HepG2 (cell line): ENCODE measurements around the gene CCSER1. TPM values are rescaled to one million over a fixed set of nuclear protein-coding genes. Genes with fewer than 3 reads are reported as not detected.

Experiments used
- ATAC-seq: fragments of 200-7000 bp; cut with Tn5 transposase; 3 replicates; pipeline ENCODE4 v1.9.1; 2020; ENCODE audit warnings: mild to moderate bottlenecking, moderate library complexity
- BruUV-seq: library from RNA; stranded (reverse); fragments of 400-500 nt; replicated peaks from 2 replicates; lab custom pipeline; 2021; lab: Mats Ljungman, UMichigan
- CTCF ChIA-PET: fragments of 300-600 bp; formaldehyde crosslinking; extraction: SDS; loops from one replicate; lab custom pipeline; 2021; ENCODE audit warnings: low total read pairs, inconsistent platforms, low intra/inter-chr PET ratio; lab: Yijun Ruan, JAX
- POLR2A ChIA-PET: fragments of 350-600 bp; sonication (Branson Sonifier 250); formaldehyde crosslinking; loops from one replicate; lab custom pipeline; 2020; ENCODE audit warnings: antibody characterized with exemption, inconsistent platforms; lab: Yijun Ruan, JAX
- DNase-seq: peaks from one replicate; pipeline ENCODE4 v3.0.0-alpha.2; 2015; ENCODE audit warnings: low spot score
- FAIRE-seq: peaks from 3 replicates; lab custom pipeline; 2011; peaks lifted over from hg19 to GRCh38; lab: Jason Lieb, UNC
- H2AFZ ChIP-seq: one replicate; pipeline ENCODE4 v1.6.1; 2011; ENCODE audit warnings: low read length, inconsistent platforms
- H3K27ac ChIP-seq: fragments of 300-600 bp; 3 replicates; pipeline ENCODE4 v1.8.0; 2011; ENCODE audit warnings: mixed run types, mild to moderate bottlenecking, mixed read lengths, low read length, inconsistent platforms; ENCODE audit not compliant: insufficient read depth; ENCODE audit errors: extremely low read length
- H3K27me3 ChIP-seq, 2 experiments: fragments of 200-600 bp in 1 of 2; 2 replicates in 1 of 2; 3 replicates in 1 of 2; pipeline versions ENCODE4 v1.6.0 to v1.8.0; 2011; ENCODE audit warnings: low read length in 2 of 2, mild to moderate bottlenecking in 2 of 2, moderate library complexity in 2 of 2, inconsistent platforms in 1 of 2; ENCODE audit not compliant: insufficient read depth in 2 of 2, control insufficient read depth in 1 of 2
- H3K36me3 ChIP-seq, 2 experiments: fragments of 200-600 bp in 1 of 2; replicated peaks in 1 of 2; 2 replicates in 1 of 2; 3 replicates in 1 of 2; pipeline versions ENCODE4 v1.5.1 to v1.8.0; 2011; ENCODE audit warnings: low read length in 2 of 2, inconsistent platforms in 1 of 2; ENCODE audit not compliant: insufficient read depth in 2 of 2, control insufficient read depth in 1 of 2
- H3K4me1 ChIP-seq: 2 replicates; pipeline ENCODE4 v1.5.1; 2012; ENCODE audit warnings: low read length, inconsistent platforms; ENCODE audit not compliant: insufficient read depth
- H3K4me2 ChIP-seq: 2 replicates; pipeline ENCODE4 v1.6.0; 2011; ENCODE audit warnings: low read depth, low read length, inconsistent platforms
- H3K4me3 ChIP-seq, 3 experiments: fragments of 200-600 bp in 1 of 3; sonication (generic), shearing (Covaris generic) in 1 of 3; replicated peaks in 1 of 3; 2 replicates each; pipeline ENCODE4 v1.5.1; 2011 to 2016; ENCODE audit warnings: low read length in 3 of 3, inconsistent platforms in 2 of 3, low read depth in 2 of 3, mild to moderate bottlenecking in 2 of 3, control low read depth in 1 of 3, mixed read lengths in 1 of 3; ENCODE audit not compliant: insufficient read depth in 1 of 3
- H3K79me2 ChIP-seq: one replicate; pipeline ENCODE4 v1.6.1; 2011; ENCODE audit warnings: low read length, inconsistent platforms; ENCODE audit not compliant: insufficient read depth
- H3K9ac ChIP-seq: 2 replicates; pipeline ENCODE4 v1.6.0; 2011; ENCODE audit warnings: mild to moderate bottlenecking, low read depth, low read length, inconsistent platforms; ENCODE audit not compliant: insufficient read depth
- H3K9me3 ChIP-seq: 2 replicates; pipeline ENCODE4 v1.5.1; 2012; ENCODE audit warnings: mild to moderate bottlenecking, low read length
- H4K20me1 ChIP-seq: 2 replicates; pipeline ENCODE4 v1.6.0; 2011; ENCODE audit warnings: inconsistent platforms, mild to moderate bottlenecking, low read length, moderate library complexity; ENCODE audit not compliant: insufficient read depth
- ATF5 ChIP-seq: sonication (generic); formaldehyde crosslinking; IDR thresholded peaks from 2 replicates; pipeline ENCODE4 v1.4.0; 2020; ENCODE audit warnings: mild to moderate bottlenecking, low read depth, missing genetic modification reagents
- GLMP ChIP-seq: sonication (generic); formaldehyde crosslinking; IDR thresholded peaks from 2 replicates; pipeline ENCODE4 v1.9.0; 2021; ENCODE audit warnings: missing genetic modification reagents, mild to moderate bottlenecking, borderline replicate concordance
- HMGXB4 ChIP-seq, 2 experiments: sonication (generic) in 1 of 2; formaldehyde crosslinking in 1 of 2; IDR thresholded peaks; 2 replicates each; pipeline versions ENCODE4 v1.4.0 to v1.6.1; 2018 to 2020; ENCODE audit warnings: missing genetic modification reagents in 2 of 2, borderline replicate concordance in 1 of 2, low read depth in 1 of 2, mild to moderate bottlenecking in 1 of 2, missing biosample characterization in 1 of 2
- MYC ChIP-seq: sonication (generic); formaldehyde crosslinking; IDR thresholded peaks from 2 replicates; pipeline ENCODE4 v1.9.0; 2021; ENCODE audit warnings: missing genetic modification reagents, borderline replicate concordance
- NKX3-1 ChIP-seq: sonication (generic); formaldehyde crosslinking; IDR thresholded peaks from 2 replicates; pipeline ENCODE4 v1.5.0; 2020; ENCODE audit warnings: missing genetic modification reagents
- PRDM15 ChIP-seq: sonication (generic); formaldehyde crosslinking; IDR thresholded peaks from 2 replicates; pipeline ENCODE4 v1.4.0; 2020; ENCODE audit warnings: missing genetic modification reagents
- RNF2 ChIP-seq: fragments of 450-650 bp; conservative IDR thresholded peaks from 2 replicates; pipeline ENCODE4 v1.6.1; 2016; ENCODE audit warnings: low read depth
- TFAP4 ChIP-seq: sonication (generic); IDR thresholded peaks from 2 replicates; pipeline ENCODE4 v1.6.1; 2016; ENCODE audit warnings: low read depth, borderline replicate concordance
- ZNF264 ChIP-seq: sonication (generic); formaldehyde crosslinking; IDR thresholded peaks from 2 replicates; pipeline ENCODE4 v1.4.0; 2020; ENCODE audit warnings: missing genetic modification reagents
- ZNF296 ChIP-seq: sonication (generic); formaldehyde crosslinking; conservative IDR thresholded peaks from 2 replicates; pipeline ENCODE4 v1.5.0; 2020; ENCODE audit warnings: mild to moderate bottlenecking, missing genetic modification reagents
- ZNF547 ChIP-seq: sonication (generic); formaldehyde crosslinking; IDR thresholded peaks from 2 replicates; pipeline ENCODE4 v1.5.1; 2020; ENCODE audit warnings: mild to moderate bottlenecking, missing genetic modification reagents
- ZNF775 ChIP-seq: sonication (generic); formaldehyde crosslinking; IDR thresholded peaks from 2 replicates; pipeline ENCODE4 v1.4.0; 2020; ENCODE audit warnings: missing genetic modification reagents, mild to moderate bottlenecking, moderate library complexity, borderline replicate concordance
- ZNF878 ChIP-seq: sonication (generic); formaldehyde crosslinking; IDR thresholded peaks from 2 replicates; pipeline ENCODE4 v1.8.1; 2023; ENCODE audit warnings: mild to moderate bottlenecking, missing genetic modification reagents, moderate library complexity
- WGBS: methylation state at CpG from one replicate; pipeline ENCODE4 v1.1.6; 2017; ENCODE audit warnings: low lambda C conversion rate; 5-methylcytosine and 5-hydroxymethylcytosine counted together
- in situ Hi-C: cut with HindIII; loops from 2 replicates; pipeline ENCODE4 v1.10.0; 2017; ENCODE audit warnings: low pct_unique_long_range_greater_than_20kb; ENCODE audit not compliant: extremely low pct_ligation_motif_present
- intact Hi-C: fragments of 100-400 bp; cut with micrococcal nuclease; formaldehyde crosslinking; loops from one replicate; pipeline ENCODE4 v1.10.0; 2022; ENCODE audit not compliant: unreplicated experiment
- polyA plus RNA-seq, 8 experiments: library from polyadenylated mRNA; depleted of rRNA in 3 of 8; stranded (reverse) in 7 of 8; unstranded in 1 of 8; fragments of >200 nt; fragmentation: Illumina TruSeq in 4 of 8; extraction: Trizol in 4 of 8; gene quantifications; 2 replicates each; pipeline versions ENCODE4 v1.2.1 to v1.2.3, GENCODE V29; 2011 to 2016; ENCODE audit warnings: low read depth in 4 of 8, missing spikeins in 1 of 8, mixed read lengths in 1 of 8; ENCODE audit not compliant: insufficient read depth in 1 of 8
- total RNA-seq, 5 experiments: library from RNA; depleted of rRNA; stranded (reverse); fragments of >200 nt; fragmentation: Illumina TruSeq; extraction: Trizol; gene quantifications; 2 replicates each; pipeline ENCODE4 v1.2.3, GENCODE V29; 2016; ENCODE audit warnings: low read depth in 1 of 5

Gene CCSER1
- total and polyA plus RNA-seq, 2 of the 13 experiments (the other 11 are each of a cell fraction or from before 2014, with no cell fraction given), result not detected

- POLR2A ChIA-PET, result no interaction called here
- no peak for FAIRE-seq
Measured at GRCh38 chr4:90274175-90274574, 147.0 kb downstream of the CCSER1 start.

More at GRCh38 chr4:90274175-90274574, 147.0 kb downstream of the CCSER1 start:
- Histone ChIP-seq H3K9me3 (no peaks in the 10 kb centered on the region), H3K27me3 (no peaks in the 10 kb centered on the region), H2AFZ (no peak overlapping the region), H3K4me2 (no peak overlapping the region), H3K27ac (no peak overlapping the region), H3K36me3 (no peaks in the 10 kb centered on the region), H3K9ac (no peak overlapping the region), H3K79me2 (no peaks in the 10 kb centered on the region), H3K4me3 (no peak overlapping the region), H4K20me1 (no peaks in the 10 kb centered on the region), H3K4me1 (no peaks in the 10 kb centered on the region)
- BruUV-seq, result no TSS peak
- ATAC-seq, result no peak
- DNase-seq, result no peak
- 0% methylated on average over 1 of the region's 1 CpG for WGBS
- intact Hi-C loops, result no loop called here
- TF ChIP-seq ZNF775 (CRISPR knock-in tag), result no peak
- TF ChIP-seq PRDM15 (CRISPR knock-in tag), result no peak
- no peak for TF ChIP-seq ZNF264 (CRISPR knock-in tag)
- TF ChIP-seq ZNF547, result no peak
- TF ChIP-seq NKX3-1 (CRISPR knock-in tag), result no peak
- TF ChIP-seq HMGXB4 (CRISPR knock-in tag; IDR thresholded peaks at IDR 0.05; ENCODE audit: borderline replicate concordance in 1 of 2, low read depth in 1 of 2), result no peak
- no peak for TF ChIP-seq ZNF878 (CRISPR knock-in tag)
- TF ChIP-seq MYC, result no peak
- no peak for TF ChIP-seq GLMP (CRISPR knock-in tag)
- TF ChIP-seq ZNF296, result no peak
- no peak for TF ChIP-seq TFAP4
- TF ChIP-seq RNF2, result no peak
- TF ChIP-seq ATF5 (CRISPR knock-in tag), result no peak
- CTCF ChIA-PET, result no interaction called here
- in situ Hi-C loops, result no loop called here
